ENCODE measurements around the gene CD99.

CD99 gene, protein sequence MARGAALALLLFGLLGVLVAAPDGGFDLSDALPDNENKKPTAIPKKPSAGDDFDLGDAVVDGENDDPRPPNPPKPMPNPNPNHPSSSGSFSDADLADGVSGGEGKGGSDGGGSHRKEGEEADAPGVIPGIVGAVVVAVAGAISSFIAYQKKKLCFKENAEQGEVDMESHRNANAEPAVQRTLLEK

GRCh38 chrX:2690856-2691542, at the start of gene CD99:
Gene CD99, plus strand, starts transcription at chrX:2691295. Its CDS starts 66 bp downstream, at chrX:2691361.
- TF ChIP-seq GATA1 (IDR thresholded peaks at IDR 0.05; ENCODE audit: low read depth, low read length), result no peak
- TF ChIP-seq POLR2A (IDR thresholded peaks at IDR 0.05; ENCODE audit: low read length), result peak; percentile 40
- no peak for DNase-seq

- DNase-seq, result no peak
- no peak for TF ChIP-seq GATA1 (IDR thresholded peaks at IDR 0.05; ENCODE audit: low read depth, low read length)
These were observed 48.9 kb upstream of the CD99 start for GRCh38 chrX:2642146-2642545.

DNA sequence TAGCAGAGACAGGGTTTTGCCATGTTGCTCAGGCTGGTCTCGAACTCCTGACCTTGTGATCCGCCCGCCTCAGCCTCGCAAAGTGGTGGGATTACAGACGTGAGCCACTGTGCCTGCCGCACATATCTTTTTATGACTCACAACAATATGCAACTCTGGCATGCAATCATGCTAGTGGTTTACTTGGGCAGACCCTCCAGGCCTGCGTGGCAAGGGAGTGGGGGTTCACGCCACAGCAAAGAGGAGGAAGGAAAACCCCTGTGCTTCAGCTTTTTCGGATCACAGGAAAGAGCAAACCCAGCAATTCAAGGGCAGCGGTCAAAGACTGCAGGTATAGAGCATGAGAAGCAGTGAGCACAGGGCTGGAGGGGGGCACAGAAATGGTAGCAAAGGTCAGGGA, 48.3 kb upstream of the CD99 start:
- TF ChIP-seq POLR2A (IDR thresholded peaks at IDR 0.05; ENCODE audit: low read length) (no peak), GATA1 (IDR thresholded peaks at IDR 0.05; ENCODE audit: low read depth, low read length) (no peak)
- no peak for DNase-seq

GRCh38 chrX:2643880-2644279, 47.2 kb upstream of the CD99 start:
- no peak for DNase-seq
- TF ChIP-seq POLR2A (IDR thresholded peaks at IDR 0.05; ENCODE audit: low read length) (no peak), GATA1 (IDR thresholded peaks at IDR 0.05; ENCODE audit: low read depth, low read length) (no peak)

GRCh38 chrX:2645563-2645962, 45.5 kb upstream of the CD99 start:
- TF ChIP-seq GATA1 (IDR thresholded peaks at IDR 0.05; ENCODE audit: low read depth, low read length) (no peak), POLR2A (IDR thresholded peaks at IDR 0.05; ENCODE audit: low read length) (no peak)
- DNase-seq, result no peak

DNA sequence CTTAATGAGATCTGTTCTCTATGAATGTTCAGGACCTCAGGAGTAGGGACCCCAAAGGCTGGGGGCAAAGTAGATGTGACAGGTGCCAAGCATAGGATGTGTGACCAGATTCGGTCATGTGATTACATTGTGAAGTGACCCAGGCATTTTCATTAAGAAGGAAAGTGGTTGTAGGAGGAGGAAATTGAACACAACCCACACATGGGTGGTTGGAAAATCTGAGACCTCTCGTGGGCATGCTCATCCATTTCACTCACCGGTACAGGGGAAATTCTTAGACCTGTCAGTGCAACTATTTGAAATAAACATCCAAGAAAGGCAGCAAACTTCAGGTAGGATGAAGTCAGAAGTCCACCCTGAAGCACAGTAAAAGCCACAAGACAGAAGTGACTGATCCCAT, 43.5 kb upstream of the CD99 start:
- DNase-seq, result no peak
- no peak for TF ChIP-seq GATA1 (IDR thresholded peaks at IDR 0.05; ENCODE audit: low read depth, low read length)
- TF ChIP-seq POLR2A (IDR thresholded peaks at IDR 0.05; ENCODE audit: low read length), result no peak

DNA sequence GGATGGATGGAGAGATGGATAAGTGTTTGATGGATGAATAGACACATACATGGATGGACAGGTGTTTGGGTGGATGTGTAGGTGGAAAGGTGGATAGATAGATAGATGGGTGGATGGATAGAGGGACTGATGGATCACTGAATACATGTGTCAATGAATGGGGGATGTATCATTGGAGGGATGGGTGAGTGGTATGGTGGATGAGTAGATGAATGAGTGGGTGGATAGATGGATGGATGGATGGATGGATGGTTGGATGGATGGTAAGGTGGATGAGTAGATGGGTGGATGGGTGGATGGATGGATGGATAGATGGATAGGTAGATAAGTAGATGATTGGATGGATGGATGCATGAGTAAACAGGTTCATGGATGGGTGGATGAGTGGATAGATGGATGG, 41.1 kb upstream of the CD99 start:
- DNase-seq, result no peak
- TF ChIP-seq POLR2A (IDR thresholded peaks at IDR 0.05; ENCODE audit: low read length) (no peak), GATA1 (IDR thresholded peaks at IDR 0.05; ENCODE audit: low read depth, low read length) (no peak)

GRCh38 chrX:2650865-2651264, 40.2 kb upstream of the CD99 start:
- no peak for DNase-seq
- no peak for TF ChIP-seq POLR2A (IDR thresholded peaks at IDR 0.05; ENCODE audit: low read length)
- no peak for TF ChIP-seq GATA1 (IDR thresholded peaks at IDR 0.05; ENCODE audit: low read depth, low read length)

DNA sequence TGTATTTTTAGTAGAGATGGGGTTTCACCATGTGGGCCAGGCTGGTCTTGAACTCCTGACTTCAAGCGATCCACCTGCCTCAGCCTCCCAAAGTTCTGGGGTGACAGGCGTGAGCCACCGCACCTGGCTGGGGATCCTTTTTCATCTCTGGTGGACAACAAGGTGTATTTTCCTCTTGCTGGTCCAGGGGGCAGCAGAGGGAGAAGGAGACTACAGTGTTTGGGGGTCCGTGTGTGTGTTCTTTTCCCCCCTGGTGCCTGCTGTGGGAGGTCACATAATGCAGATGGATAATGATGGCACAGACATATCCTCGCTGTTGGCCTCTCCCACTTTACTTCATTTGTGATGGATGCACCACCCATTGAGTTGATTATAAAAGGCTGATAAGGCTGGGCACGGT, 39.0 kb upstream of the CD99 start:
- TF ChIP-seq GATA1 (IDR thresholded peaks at IDR 0.05; ENCODE audit: low read depth, low read length) (no peak), POLR2A (IDR thresholded peaks at IDR 0.05; ENCODE audit: low read length) (no peak)
- DNase-seq, result no peak

GRCh38 chrX:2654436-2655340, 36.4 kb upstream of the CD99 start:
- no peak for DNase-seq
- no peak for TF ChIP-seq GATA1 (IDR thresholded peaks at IDR 0.05; ENCODE audit: low read depth, low read length)
- no peak for TF ChIP-seq POLR2A (IDR thresholded peaks at IDR 0.05; ENCODE audit: low read length)

GRCh38 chrX:2656257-2656836, 34.7 kb upstream of the CD99 start:
- TF ChIP-seq GATA1 (IDR thresholded peaks at IDR 0.05; ENCODE audit: low read depth, low read length) (no peak), POLR2A (IDR thresholded peaks at IDR 0.05; ENCODE audit: low read length) (no peak)
- no peak for DNase-seq

- DNase-seq, result no peak
- TF ChIP-seq POLR2A (IDR thresholded peaks at IDR 0.05; ENCODE audit: low read length) (no peak), GATA1 (IDR thresholded peaks at IDR 0.05; ENCODE audit: low read depth, low read length) (no peak)
These were observed 33.5 kb upstream of the CD99 start for GRCh38 chrX:2657532-2658113.

DNA sequence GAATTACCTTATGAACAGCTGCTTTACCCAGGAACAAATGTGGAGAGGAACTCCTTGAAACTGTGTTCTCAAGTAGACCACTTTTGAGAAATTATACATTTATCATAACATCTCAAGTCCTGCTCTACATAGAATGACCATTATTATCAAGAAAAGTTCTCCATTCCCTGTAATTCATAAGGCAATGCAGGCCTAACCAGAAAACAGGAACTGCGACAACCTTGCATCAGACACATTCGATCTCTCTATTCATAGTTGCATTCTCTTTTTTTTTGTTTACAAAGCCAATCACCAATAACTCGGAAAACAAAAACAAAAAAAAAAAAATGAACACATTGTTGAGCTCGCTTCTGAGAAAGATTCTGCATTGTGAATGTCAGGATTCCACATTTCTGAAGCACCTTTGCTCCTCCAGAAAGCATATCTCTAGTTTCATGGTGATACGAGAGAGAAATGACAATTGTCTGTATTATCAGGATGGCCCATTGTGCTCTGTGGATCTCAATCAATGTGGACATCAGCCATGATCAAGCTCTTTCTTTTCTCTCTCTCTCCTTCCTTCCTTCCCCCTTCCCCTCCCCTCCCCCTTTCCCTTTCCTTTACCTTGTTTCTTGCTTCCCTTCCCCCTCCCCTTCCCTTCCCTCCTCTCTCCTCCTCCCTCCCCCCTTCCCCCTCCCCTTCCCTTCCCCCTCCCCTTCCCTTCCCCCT, 32.4 kb upstream of the CD99 start:
- no peak for TF ChIP-seq POLR2A (IDR thresholded peaks at IDR 0.05; ENCODE audit: low read length)
- TF ChIP-seq GATA1 (IDR thresholded peaks at IDR 0.05; ENCODE audit: low read depth, low read length), result no peak
- DNase-seq, result no peak
